ENCODE data around the gene SIM1.

SIM1 gene

GRCh38 chr6:100392423-100392822, 72.3 kb downstream of the SIM1 start:
- Histone ChIP-seq H3K27me3 (ENCODE audit: low read length) (no peaks in the 10 kb centered on the region), H3K9me3 (ENCODE audit: insufficient read depth, low read length) (no peaks in the 10 kb centered on the region), H3K36me3 (ENCODE audit: low read length) (no peaks in the 10 kb centered on the region), H3K4me3 (ENCODE audit: insufficient read depth, low read length, poor library complexity, severe bottlenecking) (no peak overlapping the region), H3K27ac (ENCODE audit: low read depth, low read length) (no peak overlapping the region), H3F3A (ENCODE audit: insufficient read depth) (no peaks in the 10 kb centered on the region), H2AFZ (ENCODE audit: low read depth, low read length, severe bottlenecking) (no peak overlapping the region), H4K20me1 (ENCODE audit: low read depth, low read length) (no peaks in the 10 kb centered on the region), H3K79me2 (ENCODE audit: insufficient read depth, low read length) (no peaks in the 10 kb centered on the region), H3K4me2 (ENCODE audit: low read depth, low read length, poor library complexity, severe bottlenecking) (no peak overlapping the region), H3K9ac (ENCODE audit: low read length) (no peak overlapping the region), H3K9me2 (replicated peaks; ENCODE audit: insufficient read depth, low read length) (no peaks in the 10 kb centered on the region)
- TF ChIP-seq EZH2phosphoT487 (conservative IDR thresholded peaks at IDR 0.05; ENCODE audit: low read length) (no peak), CTCF (IDR thresholded peaks at IDR 0.05; ENCODE audit: insufficient read depth, low read length, poor library complexity, severe bottlenecking) (no peak)

- Histone ChIP-seq H3K36me3 (ENCODE audit: low read length) (no peaks in the 10 kb centered on the region), H3K27ac (ENCODE audit: low read depth, low read length) (no peak overlapping the region), H3K27me3 (ENCODE audit: low read length) (no peaks in the 10 kb centered on the region), H2AFZ (ENCODE audit: low read depth, low read length, severe bottlenecking) (no peak overlapping the region), H4K20me1 (ENCODE audit: low read depth, low read length) (no peaks in the 10 kb centered on the region), H3K79me2 (ENCODE audit: insufficient read depth, low read length) (no peaks in the 10 kb centered on the region), H3K9ac (ENCODE audit: low read length) (no peak overlapping the region), H3K4me2 (ENCODE audit: low read depth, low read length, poor library complexity, severe bottlenecking) (no peak overlapping the region), H3K9me2 (replicated peaks; ENCODE audit: insufficient read depth, low read length) (no peaks in the 10 kb centered on the region), H3F3A (ENCODE audit: insufficient read depth) (no peaks in the 10 kb centered on the region), H3K4me3 (ENCODE audit: insufficient read depth, low read length, poor library complexity, severe bottlenecking) (no peak overlapping the region), H3K9me3 (ENCODE audit: insufficient read depth, low read length) (no peaks in the 10 kb centered on the region)
- no peak for TF ChIP-seq EZH2phosphoT487 (conservative IDR thresholded peaks at IDR 0.05; ENCODE audit: low read length)
- no peak for TF ChIP-seq CTCF (IDR thresholded peaks at IDR 0.05; ENCODE audit: insufficient read depth, low read length, poor library complexity, severe bottlenecking)
These were observed 75.7 kb downstream of the SIM1 start for GRCh38 chr6:100388868-100389519.

GRCh38 chr6:100382767-100383195, 81.9 kb downstream of the SIM1 start:
- Histone ChIP-seq H3K36me3 (ENCODE audit: low read length) (no peaks in the 10 kb centered on the region), H3K27ac (ENCODE audit: low read depth, low read length) (no peak overlapping the region), H3K9ac (ENCODE audit: low read length) (no peak overlapping the region), H3K79me2 (ENCODE audit: insufficient read depth, low read length) (no peaks in the 10 kb centered on the region), H3K9me2 (replicated peaks; ENCODE audit: insufficient read depth, low read length) (no peaks in the 10 kb centered on the region), H2AFZ (ENCODE audit: low read depth, low read length, severe bottlenecking) (no peak overlapping the region), H3K4me3 (ENCODE audit: insufficient read depth, low read length, poor library complexity, severe bottlenecking) (no peak overlapping the region), H4K20me1 (ENCODE audit: low read depth, low read length) (no peaks in the 10 kb centered on the region), H3K9me3 (ENCODE audit: insufficient read depth, low read length) (no peaks in the 10 kb centered on the region), H3F3A (ENCODE audit: insufficient read depth) (no peaks in the 10 kb centered on the region), H3K27me3 (ENCODE audit: low read length) (no peaks in the 10 kb centered on the region), H3K4me2 (ENCODE audit: low read depth, low read length, poor library complexity, severe bottlenecking) (no peak overlapping the region)
- TF ChIP-seq CTCF (IDR thresholded peaks at IDR 0.05; ENCODE audit: insufficient read depth, low read length, poor library complexity, severe bottlenecking) = no peak
- no peak for TF ChIP-seq EZH2phosphoT487 (conservative IDR thresholded peaks at IDR 0.05; ENCODE audit: low read length)

All from SU-DHL-6 (cell line).